HepG2 (cell line): ENCODE results near the gene PSD. TPM values are rescaled to one million over a fixed set of nuclear protein-coding genes. Genes with fewer than 3 reads are reported as not detected.
A peak's percentile ranks its signal among the peaks of the same experiment; 100 is the strongest.

Source experiments
- AHDC1 ChIP-seq: sonication (generic); formaldehyde crosslinking; IDR thresholded peaks from 2 replicates; pipeline ENCODE4 v1.5.1; 2020; ENCODE audit warnings: mild to moderate bottlenecking, missing genetic modification reagents, borderline replicate concordance
- AKAP8 ChIP-seq: sonication (generic); formaldehyde crosslinking; IDR thresholded peaks from 2 replicates; pipeline ENCODE4 v1.5.1; 2020; ENCODE audit warnings: mild to moderate bottlenecking, missing genetic modification reagents
- DR1 ChIP-seq: sonication (generic); formaldehyde crosslinking; IDR thresholded peaks from 2 replicates; pipeline ENCODE4 v1.8.0; 2021; ENCODE audit warnings: mild to moderate bottlenecking, missing genetic modification reagents, inconsistent platforms
- ERF ChIP-seq: IDR thresholded peaks from 2 replicates; pipeline ENCODE4 v1.6.1; 2018; ENCODE audit warnings: missing biosample characterization, missing genetic modification reagents
- ETS1 ChIP-seq: sonication (generic); formaldehyde crosslinking; IDR thresholded peaks from 2 replicates; pipeline ENCODE4 v1.4.0; 2020; ENCODE audit warnings: missing genetic modification reagents
- HES4 ChIP-seq: sonication (generic); formaldehyde crosslinking; IDR thresholded peaks from 2 replicates; pipeline ENCODE4 v1.9.0; 2021; ENCODE audit warnings: mild to moderate bottlenecking, missing genetic modification reagents, borderline replicate concordance
- MXD4 ChIP-seq: IDR thresholded peaks from 2 replicates; pipeline ENCODE4 v1.6.1; 2016; ENCODE audit warnings: mild to moderate bottlenecking, missing biosample characterization, missing genetic modification reagents
- NFE2L2 ChIP-seq: fragments of 150-350 bp; IDR thresholded peaks from 2 replicates; pipeline ENCODE4 v1.6.1; 2014; ENCODE audit warnings: low read length
- PAX8 ChIP-seq: sonication (generic); formaldehyde crosslinking; IDR thresholded peaks from 2 replicates; pipeline ENCODE4 v1.8.0; 2022; ENCODE audit warnings: mild to moderate bottlenecking, missing genetic modification reagents, borderline replicate concordance
- SCMH1 ChIP-seq: sonication (generic); formaldehyde crosslinking; IDR thresholded peaks from 2 replicates; pipeline ENCODE4 v1.9.0; 2021; ENCODE audit warnings: missing genetic modification reagents, mild to moderate bottlenecking, borderline replicate concordance
- SPEN ChIP-seq: sonication (generic); formaldehyde crosslinking; IDR thresholded peaks from 2 replicates; pipeline ENCODE4 v1.5.1; 2020; ENCODE audit warnings: low read depth, mild to moderate bottlenecking, missing genetic modification reagents
- THYN1 ChIP-seq: sonication (generic); formaldehyde crosslinking; IDR thresholded peaks from 2 replicates; pipeline ENCODE4 v1.8.1; 2023; ENCODE audit warnings: low read depth, mild to moderate bottlenecking, moderate library complexity, missing genetic modification reagents, borderline replicate concordance
- TRIM22 ChIP-seq: fragments of 450-650 bp; IDR thresholded peaks from 2 replicates; pipeline ENCODE4 v1.6.1; 2017
- ZMYM3 ChIP-seq: sonication (generic); formaldehyde crosslinking; IDR thresholded peaks from 2 replicates; pipeline ENCODE4 v1.5.1; 2020; ENCODE audit warnings: mild to moderate bottlenecking, missing genetic modification reagents
- ZNF512B ChIP-seq: sonication (generic); formaldehyde crosslinking; IDR thresholded peaks from 2 replicates; pipeline ENCODE4 v1.5.1; 2020; ENCODE audit warnings: missing genetic modification reagents, mild to moderate bottlenecking, borderline replicate concordance
- ZUFSP ChIP-seq: sonication (generic); formaldehyde crosslinking; IDR thresholded peaks from 2 replicates; pipeline ENCODE4 v1.9.0; 2021; ENCODE audit warnings: missing genetic modification reagents, mild to moderate bottlenecking, borderline replicate concordance
- polyA plus RNA-seq, 8 experiments: library from polyadenylated mRNA; depleted of rRNA in 3 of 8; stranded (reverse) in 7 of 8; unstranded in 1 of 8; fragments of >200 nt; fragmentation: Illumina TruSeq in 4 of 8; extraction: Trizol in 4 of 8; gene quantifications; 2 replicates each; pipeline versions ENCODE4 v1.2.1 to v1.2.3, GENCODE V29; 2011 to 2016; ENCODE audit warnings: low read depth in 4 of 8, missing spikeins in 1 of 8, mixed read lengths in 1 of 8; ENCODE audit not compliant: insufficient read depth in 1 of 8
- total RNA-seq, 5 experiments: library from RNA; depleted of rRNA; stranded (reverse); fragments of >200 nt; fragmentation: Illumina TruSeq; extraction: Trizol; gene quantifications; 2 replicates each; pipeline ENCODE4 v1.2.3, GENCODE V29; 2016; ENCODE audit warnings: low read depth in 1 of 5

Gene PSD
- total and polyA plus RNA-seq, 2 of the 13 experiments (the other 11 are each of a cell fraction or from before 2014, with no cell fraction given), result 0.35 to 0.58 TPM

- TF ChIP-seq AHDC1 (CRISPR knock-in tag) (peak; percentile 10; the same call in 1 of the 2 replicates), MXD4 (CRISPR knock-in tag) (no peak), SCMH1 (no peak), SPEN (0 out of 2 replicates have a peak, but pooled peaks have one; percentile 36), ETS1 (CRISPR knock-in tag) (0 out of 2 replicates have a peak, but pooled peaks have one; percentile 20), ZMYM3 (CRISPR knock-in tag) (no peak), HES4 (CRISPR knock-in tag) (no peak), ZNF512B (no peak), NFE2L2 (no peak), ZUFSP (CRISPR knock-in tag) (no peak), ERF (no peak), AKAP8 (CRISPR knock-in tag) (peak; percentile 83), THYN1 (CRISPR knock-in tag) (no peak), TRIM22 (no peak), DR1 (no peak), PAX8 (CRISPR knock-in tag) (no peak)
These were observed 3.4 kb upstream of the PSD start (continued) for GRCh38 chr10:102421757-102422512.
